GM19035 (cell line): ENCODE measurements around the gene MAP2K6.

ENCODE experiments used
- ATAC-seq: cut with Tn5 transposase; IDR thresholded peaks from one replicate; pipeline ENCODE4 v1.9.1; 2021; ENCODE audit not compliant: unreplicated experiment

The MAP2K6 gene

DNA sequence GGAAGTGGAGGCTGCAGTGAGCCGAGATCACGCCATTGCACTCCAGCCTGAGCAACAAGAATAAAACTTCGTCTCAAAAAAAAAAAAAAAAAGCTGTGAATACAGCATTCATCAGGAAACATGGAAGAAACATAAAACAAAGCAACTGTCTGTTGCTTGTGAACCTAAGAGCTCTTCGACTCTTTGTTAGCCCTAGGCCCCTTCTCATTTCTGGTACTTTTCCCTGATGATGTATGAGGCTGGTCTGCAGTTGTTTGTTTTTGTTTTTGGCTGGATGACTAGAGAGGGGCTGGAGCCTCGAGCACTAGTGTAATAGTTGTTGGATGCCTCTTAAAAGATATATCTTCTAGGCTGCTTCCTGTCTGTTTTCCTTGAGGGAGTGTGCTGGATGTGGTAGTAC is 113.5 kb downstream of the MAP2K6 start:
- no peak for ATAC-seq

DNA sequence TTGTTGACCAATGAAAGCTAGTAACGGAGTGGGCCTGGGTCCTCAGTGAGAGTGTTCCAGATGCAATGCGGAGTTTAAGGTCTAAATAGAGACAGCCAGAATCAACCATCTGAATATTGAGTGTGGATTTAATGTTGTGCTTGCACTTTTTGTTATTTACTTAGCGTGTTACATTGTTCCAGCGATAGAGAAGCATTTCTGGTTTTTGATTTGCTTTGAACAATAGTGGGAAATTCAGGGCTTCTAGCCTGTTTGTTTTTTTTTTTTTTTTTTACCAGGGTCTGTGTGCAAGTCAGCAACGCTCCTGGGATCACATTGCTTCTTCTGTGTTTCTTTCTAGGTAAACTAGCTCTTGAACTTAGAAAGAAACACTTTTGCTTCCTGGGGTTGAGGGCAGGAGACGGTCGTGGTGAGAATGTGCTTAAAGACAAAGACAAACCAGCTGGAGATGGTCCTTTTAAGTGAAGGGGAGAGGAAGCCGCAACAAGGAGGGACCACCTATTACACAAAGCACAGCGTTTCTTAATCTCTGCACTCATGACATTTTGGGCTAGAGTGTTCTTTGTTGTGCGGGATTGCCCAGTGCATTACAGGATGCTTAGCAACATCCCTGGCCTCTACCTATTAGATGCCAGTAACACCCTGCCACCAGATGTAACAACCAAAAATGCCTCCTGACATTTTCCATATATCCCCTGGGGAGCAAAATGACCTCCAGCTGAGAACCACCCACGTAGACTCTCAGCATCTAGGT is 119.2 kb downstream of the MAP2K6 start:
- no peak for ATAC-seq

DNA sequence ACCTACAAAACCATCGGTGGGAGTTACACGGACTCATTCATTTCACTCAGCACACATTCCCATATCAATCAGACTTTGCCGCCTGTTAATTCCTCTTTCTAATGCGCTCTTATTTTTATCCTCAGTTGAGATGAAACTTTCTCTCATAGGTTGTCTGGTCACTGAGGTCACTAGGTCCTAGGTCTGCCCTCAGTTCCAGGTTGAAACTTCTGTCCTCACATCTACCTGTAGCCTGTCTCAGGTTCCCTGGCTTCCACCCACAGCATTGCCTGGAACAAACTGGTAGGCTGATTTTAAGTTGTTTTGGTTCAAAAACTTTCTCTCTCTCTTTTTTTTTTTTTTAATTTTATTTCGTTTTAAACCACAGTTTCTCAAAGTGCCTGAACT is 119.7 kb downstream of the MAP2K6 start:
- no peak for ATAC-seq

DNA sequence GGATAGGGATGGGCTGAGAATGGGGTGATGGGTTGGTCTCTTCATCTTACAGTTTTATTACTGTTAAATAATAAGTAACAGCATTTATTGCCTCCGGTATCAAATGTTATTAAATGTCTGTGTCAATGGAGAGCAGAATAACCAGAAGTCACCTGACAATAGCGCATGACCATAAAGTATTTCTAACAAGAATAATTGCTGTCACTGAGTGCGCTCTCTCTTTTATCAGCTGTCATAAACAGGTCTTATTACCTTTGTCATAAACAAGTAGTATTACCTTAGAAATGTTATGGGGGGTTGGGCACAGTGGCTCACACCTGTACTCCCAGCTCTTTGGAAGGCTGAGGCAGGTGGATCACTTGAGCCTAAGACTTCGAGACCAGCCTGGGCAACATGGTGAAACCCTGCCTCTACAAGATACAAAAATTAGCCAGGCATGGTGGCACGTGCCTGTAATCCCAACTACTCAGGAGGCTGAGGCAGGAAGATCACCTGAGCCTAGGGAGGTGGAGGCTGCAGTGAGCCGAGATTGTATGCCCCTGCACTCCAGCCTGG is 120.6 kb downstream of the MAP2K6 start:
- ATAC-seq, result no peak

DNA sequence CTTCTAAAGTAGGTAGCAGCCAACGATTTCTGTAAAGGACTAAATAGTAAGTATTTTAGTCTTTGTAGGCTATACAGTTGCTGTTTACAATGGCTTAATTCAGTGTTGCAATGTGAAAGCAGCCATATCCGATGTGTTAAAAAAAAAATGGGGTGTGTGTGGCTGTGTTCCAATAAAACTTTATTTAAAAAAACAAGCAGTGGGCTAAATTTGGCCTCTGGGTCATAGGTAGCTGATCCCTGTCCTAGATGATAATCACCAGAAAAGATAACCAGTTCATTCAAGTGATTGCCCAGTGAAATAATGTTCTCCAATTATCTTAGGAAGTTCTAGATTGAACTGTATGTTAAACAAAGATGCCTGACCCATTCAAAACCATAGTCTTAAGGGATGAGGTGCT is 124.3 kb downstream of the MAP2K6 start:
- ATAC-seq, result no peak

DNA sequence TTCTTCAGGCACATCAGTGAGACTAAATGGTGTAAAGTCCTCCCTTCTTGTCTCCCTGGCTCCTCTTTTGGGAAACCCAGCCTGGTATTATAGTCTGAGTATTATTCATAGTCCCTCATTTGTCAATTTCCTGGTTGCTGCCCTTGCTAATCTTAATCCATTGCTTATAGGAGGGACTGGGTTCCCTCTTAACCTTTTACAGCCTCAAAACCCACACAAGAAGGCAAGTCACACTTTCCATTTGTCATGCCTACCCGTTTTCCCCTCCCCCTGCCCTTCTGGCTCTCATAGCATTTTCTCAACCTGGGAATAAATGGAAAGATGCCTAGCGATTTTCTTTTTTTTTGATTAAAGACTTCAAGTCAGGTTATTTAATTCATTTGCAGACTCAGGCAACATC is 124.8 kb downstream of the MAP2K6 start:
- no peak for ATAC-seq

DNA sequence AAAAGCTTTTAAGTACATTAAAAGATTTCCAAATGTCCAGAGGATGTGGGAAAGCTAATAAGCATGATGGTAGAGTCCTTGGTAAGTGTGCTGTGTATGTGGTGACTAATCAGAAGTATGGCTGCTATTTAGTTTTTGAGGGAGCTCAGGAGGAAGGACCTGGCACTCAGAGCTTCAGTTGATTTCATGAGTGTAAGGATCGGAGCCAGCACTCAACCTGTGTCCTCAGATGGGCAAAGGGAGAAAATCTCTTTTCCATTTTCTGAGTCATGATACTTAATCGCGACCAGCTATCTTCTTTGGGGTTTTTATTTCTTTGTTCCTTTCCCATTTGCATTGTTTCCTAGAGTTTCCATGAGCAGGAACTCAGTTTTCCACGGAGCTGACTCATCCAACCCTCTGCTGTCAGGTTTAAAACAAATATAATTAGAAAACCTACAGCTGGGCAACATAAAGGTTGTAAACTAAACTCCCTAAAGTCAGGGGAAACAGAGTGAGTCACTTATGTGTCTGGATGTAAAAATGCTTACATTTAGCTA is 125.4 kb downstream of the MAP2K6 start:
- ATAC-seq, result no peak

DNA sequence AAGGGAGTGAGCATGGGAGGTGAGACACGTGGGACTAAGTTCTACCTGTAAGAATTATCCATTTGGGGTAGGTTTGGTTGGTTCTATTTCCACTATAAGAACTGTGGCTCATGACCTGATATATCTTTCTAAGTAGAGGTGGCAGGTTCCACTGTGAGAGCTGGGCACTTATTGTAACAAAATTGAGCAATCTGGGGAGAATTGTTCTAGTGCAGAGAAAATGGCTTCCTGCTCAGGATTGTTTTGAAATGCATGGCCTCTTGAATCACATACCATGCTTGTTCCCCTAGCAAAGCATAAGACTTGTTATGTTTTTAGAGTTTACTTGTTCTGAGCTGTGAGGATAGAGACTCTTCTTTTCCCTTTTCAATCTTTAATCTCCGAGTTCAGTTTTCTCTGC is 125.9 kb downstream of the MAP2K6 start:
- ATAC-seq, result no peak

DNA sequence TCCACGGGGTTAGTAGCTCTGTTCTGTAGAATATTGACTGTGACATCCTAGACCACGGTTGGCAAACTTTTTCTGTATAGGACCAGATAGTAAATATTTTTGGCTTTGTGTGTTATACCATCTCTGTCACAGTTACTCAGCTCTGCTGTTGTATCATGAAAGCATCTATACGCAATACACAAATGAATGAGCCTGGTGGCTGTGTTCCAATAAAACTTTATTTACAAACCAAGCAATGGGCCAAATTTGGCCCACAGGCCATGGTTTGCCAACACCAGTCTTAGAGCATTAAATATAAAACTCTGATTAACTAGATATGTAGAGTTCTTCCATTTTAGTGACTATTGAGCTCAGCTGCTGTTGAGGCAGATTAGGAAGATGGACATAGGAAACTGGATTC is 132.7 kb downstream of the MAP2K6 start:
- no peak for ATAC-seq

DNA sequence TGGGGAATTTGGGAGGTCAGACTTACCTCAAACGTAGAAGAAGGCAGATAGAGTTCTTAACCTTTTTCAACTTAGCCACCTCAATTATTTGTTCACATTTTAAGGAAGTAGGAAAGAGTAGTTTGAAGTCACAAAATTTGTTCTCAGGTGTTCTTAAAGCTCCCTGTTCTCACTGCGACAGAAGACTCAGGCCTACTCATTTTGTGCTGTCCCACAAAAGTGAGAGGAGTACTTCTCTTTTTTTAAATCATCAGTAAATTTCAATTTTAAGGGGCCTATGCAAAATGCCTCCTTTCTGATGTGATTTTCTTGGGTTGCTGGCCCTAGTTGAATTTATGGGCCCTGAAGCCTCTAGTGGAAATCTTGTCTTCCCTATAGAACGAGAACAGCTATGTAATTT is 133.4 kb downstream of the MAP2K6 start:
- ATAC-seq, result peak; percentile 61

DNA sequence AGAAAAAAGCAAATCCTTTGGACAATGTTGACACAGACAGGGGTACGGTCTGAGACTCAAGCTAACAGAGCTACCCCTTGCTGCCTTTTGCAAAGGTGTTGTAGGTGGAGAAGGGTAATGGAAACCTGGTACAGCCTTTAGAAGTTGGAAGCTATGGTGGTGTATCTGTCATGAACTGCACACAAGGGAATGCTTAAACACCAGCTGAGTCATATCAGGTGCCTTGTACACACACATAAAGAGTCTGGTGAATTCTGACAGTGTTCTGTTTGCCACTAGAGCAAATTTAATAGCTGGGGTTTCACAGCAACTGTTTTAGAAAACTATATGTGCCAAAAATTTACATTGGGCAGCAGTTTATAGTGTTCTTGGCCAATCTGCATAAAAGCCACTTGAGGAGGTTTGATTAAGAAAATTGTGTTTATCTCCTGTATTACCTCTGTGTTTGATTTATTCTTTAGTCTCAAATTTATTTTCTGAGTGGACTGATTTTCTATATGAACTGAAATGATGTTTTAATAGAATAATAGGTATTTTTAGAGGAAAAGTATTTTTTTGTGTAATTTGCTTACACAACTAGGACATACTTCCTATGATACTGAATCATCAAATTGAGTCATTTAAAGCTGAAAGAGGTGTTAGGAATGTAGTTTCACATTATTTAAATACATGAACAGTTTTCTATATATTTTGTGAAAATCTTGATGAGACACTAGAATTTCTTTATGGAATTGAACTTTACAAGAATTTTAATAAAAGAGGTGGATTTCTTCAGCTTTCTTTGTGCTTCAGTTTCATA is 136.9 kb downstream of the MAP2K6 start:
- no peak for ATAC-seq

DNA sequence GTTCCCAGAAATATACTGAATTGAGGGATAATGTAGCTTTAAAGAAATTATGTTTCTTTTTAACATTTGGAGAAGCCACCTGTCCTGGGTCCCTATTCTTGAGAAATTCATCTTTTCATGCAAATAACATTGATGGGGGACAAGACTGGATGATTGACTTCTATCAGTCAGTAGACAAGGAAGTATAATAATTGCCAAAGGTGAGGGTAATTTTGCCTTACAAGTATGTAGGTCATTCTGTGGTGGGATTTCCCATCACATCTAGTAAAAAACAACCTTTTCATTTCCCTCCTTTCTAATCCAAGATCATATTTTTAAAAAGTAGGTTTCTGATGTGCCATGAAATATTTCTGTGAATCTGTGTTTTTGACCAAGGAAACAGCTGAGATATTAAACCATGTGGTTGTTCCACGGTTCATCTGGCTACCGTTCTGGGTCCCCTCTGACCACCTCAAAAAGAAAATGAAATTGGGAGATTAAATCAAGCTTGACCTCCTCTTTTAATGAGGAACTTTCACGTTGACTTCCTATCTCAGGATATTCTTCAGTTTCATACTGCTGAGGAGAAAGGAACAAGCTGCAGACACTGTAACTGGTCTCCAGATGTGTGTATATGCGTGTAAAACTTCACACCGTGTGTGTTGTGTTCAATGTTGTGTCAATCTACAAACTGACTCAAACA is 138.6 kb downstream of the MAP2K6 start:
- ATAC-seq, result no peak

DNA sequence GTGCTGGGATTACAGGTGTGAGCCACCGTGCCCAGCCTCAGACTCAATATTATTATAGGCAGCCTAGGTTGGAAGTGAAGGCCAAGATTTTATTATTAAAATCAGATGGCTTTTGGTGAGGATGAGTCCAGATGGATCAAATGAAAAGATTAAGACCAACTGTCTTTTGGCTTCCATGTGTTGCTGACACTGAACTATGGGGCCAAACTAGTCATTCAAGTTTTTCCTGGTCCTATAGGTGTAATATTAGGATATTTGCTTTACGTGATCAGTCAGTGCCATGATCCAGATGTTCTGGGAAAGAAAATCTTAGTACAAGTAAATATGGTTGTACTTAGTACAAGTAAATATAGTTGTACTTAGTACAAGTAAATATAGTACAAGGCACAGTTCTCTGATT is 140.6 kb downstream of the MAP2K6 start:
- ATAC-seq, result no peak

DNA sequence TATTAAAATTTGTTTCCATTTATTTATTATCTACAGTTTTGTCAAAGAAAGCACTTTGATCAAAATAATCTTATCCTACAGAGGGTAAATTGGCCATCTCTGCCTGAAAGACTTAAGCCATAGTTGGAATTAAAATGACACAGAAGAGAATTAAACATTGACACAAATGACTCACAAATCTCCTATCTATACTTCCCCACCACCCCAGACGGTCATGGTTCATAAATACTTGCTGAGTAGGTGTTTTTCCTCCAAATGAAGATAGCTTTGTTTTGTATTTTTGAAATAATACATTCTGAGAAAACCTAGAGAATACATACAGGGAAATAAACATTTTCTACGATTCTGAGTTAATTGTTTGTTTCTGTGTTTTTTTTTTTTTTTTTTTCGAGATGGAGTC is 142.8 kb downstream of the MAP2K6 start:
- ATAC-seq, result no peak

DNA sequence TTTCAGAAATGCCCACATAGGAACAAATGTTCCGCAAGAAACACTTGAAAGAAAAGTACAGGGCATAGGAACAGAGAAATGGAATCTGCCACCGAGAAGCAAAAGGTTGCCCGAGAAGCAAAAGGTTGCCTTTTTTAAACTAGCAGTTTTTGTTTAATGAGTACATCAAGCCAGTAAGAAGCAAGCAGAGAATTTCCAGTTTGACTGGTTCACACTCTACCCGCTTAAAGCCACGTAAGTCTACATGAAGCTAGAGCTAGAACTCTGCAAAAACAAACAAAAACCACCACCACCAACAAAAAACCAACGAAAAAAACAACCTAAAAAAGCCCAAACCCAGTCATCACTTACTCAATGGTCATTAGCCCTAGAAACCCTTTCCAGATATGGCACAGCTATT is 144.3 kb downstream of the MAP2K6 start:
- no peak for ATAC-seq

DNA sequence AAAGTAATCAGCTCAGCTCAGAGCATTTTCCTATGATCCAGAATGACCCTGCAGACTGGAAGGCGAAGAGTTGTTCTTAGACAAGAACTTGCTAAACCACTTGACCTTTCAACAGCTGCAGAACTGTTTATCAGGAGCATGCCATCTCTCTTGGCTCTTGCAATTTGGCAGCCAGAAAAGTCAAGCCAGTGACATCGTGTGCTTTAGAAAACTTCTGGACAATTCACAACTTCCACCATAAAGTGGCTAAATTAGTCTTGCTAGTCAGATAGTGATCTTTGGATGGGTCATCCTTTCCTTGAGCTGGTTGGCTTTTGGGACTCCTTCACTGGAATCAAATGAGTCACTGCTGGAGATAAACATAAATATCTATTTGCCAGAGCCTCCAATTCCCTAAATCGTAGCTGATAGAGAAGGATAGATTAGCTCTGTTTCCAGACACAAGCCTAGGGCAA is 146.5 kb downstream of the MAP2K6 start:
- ATAC-seq, result no peak

DNA sequence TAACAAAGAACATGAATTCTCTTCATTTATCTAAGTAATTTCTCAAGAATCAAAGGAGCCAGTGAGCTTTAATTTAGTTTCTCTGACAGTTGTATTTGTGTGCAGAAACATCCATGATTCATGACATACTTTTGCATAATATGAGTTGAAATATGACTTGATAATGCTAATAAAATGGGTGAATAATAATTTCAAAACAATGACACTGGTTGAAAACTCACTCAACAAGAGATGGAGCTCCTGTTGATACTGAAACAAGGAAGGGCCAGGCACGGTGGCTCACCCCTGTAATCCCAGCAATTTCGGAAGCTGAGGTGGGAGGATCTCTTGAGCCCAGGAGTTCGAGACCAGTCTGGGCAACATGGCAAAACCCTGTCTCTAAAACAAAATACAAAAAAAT is 147.0 kb downstream of the MAP2K6 start:
- ATAC-seq, result no peak

DNA sequence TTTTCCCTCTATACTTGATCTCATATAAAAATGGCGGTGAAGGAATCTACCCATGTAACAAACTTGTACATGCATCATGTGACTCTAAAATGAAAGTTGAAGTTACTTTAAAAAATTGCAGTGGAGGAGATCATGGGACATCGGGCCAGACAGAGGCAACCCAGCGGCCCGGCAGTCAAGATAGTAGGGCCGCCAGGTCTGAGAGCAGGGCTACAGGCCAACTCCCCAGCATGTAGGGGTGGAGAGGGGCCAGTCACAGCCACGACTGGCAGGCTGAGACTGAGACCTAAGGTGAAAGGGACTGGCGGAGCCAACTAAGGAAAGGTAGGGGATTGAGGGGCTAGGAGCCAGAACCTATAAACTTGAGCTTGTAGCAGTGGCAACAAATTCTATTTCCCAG is 150.9 kb downstream of the MAP2K6 start:
- ATAC-seq, result no peak

DNA sequence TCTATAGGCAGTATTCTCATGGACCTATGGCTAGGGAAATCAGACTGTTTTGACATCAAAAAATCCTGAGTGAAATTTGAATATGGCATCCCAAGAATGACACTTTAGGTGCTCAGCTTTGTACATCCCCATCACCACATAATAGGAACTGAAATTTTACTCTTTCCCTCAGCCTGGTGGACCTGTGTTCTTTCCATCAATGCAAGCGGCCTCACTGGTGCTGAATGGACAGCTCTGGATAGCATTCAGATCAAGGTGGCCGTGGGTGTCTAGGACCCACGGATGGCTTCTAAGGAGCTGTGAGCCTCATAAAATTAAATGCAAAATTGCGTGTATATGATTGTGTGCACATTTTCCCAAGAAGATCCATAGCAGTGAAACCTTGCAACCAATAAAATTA is 152.6 kb downstream of the MAP2K6 start:
- ATAC-seq, result no peak

DNA sequence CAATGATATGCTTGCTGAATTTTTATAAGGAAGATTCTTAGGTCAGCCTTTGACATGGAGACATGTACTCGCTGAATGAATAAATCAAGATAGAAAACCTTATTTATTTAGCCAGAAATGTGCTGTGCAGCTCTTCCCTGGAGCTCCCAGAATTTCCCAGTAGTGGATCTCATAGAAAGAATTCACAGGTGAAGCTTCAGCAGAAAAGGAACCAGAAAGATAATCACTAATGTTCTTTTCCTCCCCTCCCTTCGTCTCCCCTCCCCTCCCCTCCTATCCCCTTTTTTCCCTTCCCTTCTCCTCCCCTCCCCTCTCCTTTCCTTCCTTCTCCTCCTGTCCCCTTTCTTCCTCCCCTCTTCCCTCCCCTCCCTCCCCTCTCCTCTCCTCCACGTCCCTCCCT is 158.2 kb downstream of the MAP2K6 start:
- ATAC-seq, result no peak

DNA sequence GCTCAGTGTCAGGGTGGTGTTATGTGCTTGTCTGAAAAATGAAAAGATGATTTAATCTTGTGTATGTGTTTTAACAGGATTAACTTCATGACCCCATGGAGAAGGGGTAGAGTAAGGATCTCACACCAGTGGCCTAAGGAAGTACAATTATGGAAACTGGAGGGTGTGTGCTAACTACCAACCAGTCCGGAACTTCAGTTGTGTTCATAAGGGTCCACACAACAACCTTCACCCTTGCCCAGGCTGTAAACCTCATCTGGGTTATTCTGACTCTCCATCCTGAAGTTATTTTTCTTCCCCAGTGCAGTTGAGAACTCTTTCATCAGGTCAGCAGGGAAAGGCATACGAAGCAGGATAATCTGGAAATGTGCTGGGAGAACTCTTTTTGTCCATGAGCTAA is 158.9 kb downstream of the MAP2K6 start:
- ATAC-seq, result no peak
